GM12878 (cell line): Measurements from ENCODE around the gene TSPAN12.

Experiments
- CHD2 ChIP-seq: IDR thresholded peaks from 2 replicates; pipeline ENCODE4 v1.6.1; 2011; ENCODE audit warnings: low read depth, low read length, improper control_type of control experiment, borderline replicate concordance
- EP300 ChIP-seq, 2 experiments: fragments of 150-350 bp in 1 of 2; IDR thresholded peaks; 2 replicates each; pipeline ENCODE4 v1.6.1; 2011 to 2012; ENCODE audit warnings: low read depth in 2 of 2, low read length in 2 of 2, borderline replicate concordance in 1 of 2, improper control_type of control experiment in 1 of 2, inconsistent platforms in 1 of 2; ENCODE audit not compliant: control insufficient read depth in 1 of 2
- ETV6 ChIP-seq, 2 experiments: fragments of 450-650 bp in 1 of 2; IDR thresholded peaks in 1 of 2; conservative IDR thresholded peaks in 1 of 2; 2 replicates each; pipeline ENCODE4 v1.6.1; 2014; ENCODE audit warnings: antibody characterized with exemption in 1 of 2, borderline replicate concordance in 1 of 2, low read depth in 1 of 2, mild to moderate bottlenecking in 1 of 2, moderate library complexity in 1 of 2
- IKZF1 ChIP-seq: fragments of 450-650 bp; conservative IDR thresholded peaks from 2 replicates; pipeline ENCODE4 v1.6.1; 2017; ENCODE audit warnings: antibody characterized with exemption, mild to moderate bottlenecking
- IRF3 ChIP-seq: fragments of 450-650 bp; IDR thresholded peaks from 2 replicates; pipeline ENCODE4 v1.6.1; 2014; ENCODE audit warnings: mild to moderate bottlenecking
- KDM1A ChIP-seq: fragments of 200-600 bp; sonication (generic); IDR thresholded peaks from 2 replicates; pipeline ENCODE4 v1.6.1; 2016; ENCODE audit warnings: borderline replicate concordance
- MXI1 ChIP-seq: fragments of 150-350 bp; IDR thresholded peaks from 2 replicates; pipeline ENCODE4 v1.6.1; 2011; ENCODE audit warnings: low read depth, mild to moderate bottlenecking, inconsistent platforms, low read length, improper control_type of control experiment
- MYC ChIP-seq: IDR thresholded peaks from 2 replicates; pipeline ENCODE4 v1.6.1; 2011; ENCODE audit warnings: mild to moderate bottlenecking, low read length, moderate library complexity, inconsistent platforms; ENCODE audit not compliant: insufficient read depth, insufficient replicate concordance, insufficient read length, severe bottlenecking
- RAD51 ChIP-seq: fragments of 450-650 bp; IDR thresholded peaks from 2 replicates; pipeline ENCODE4 v1.6.1; 2016; ENCODE audit warnings: moderate library complexity, mild to moderate bottlenecking, inconsistent platforms
- RFX5 ChIP-seq: IDR thresholded peaks from 2 replicates; pipeline ENCODE4 v1.6.1; 2011; ENCODE audit warnings: low read depth, low read length, improper control_type of control experiment
- SMAD1 ChIP-seq: fragments of 450-650 bp; IDR thresholded peaks from 2 replicates; pipeline ENCODE4 v1.6.1; 2018; ENCODE audit warnings: mild to moderate bottlenecking, low read depth; ENCODE audit not compliant: partially characterized antibody
- YY1 ChIP-seq: IDR thresholded peaks from 2 replicates; pipeline ENCODE4 v1.6.1; 2011; ENCODE audit warnings: low read depth, mild to moderate bottlenecking, low read length
- ZNF217 ChIP-seq: fragments of 450-650 bp; IDR thresholded peaks from 2 replicates; pipeline ENCODE4 v1.6.1; 2017; ENCODE audit warnings: antibody characterized with exemption, mild to moderate bottlenecking

DNA sequence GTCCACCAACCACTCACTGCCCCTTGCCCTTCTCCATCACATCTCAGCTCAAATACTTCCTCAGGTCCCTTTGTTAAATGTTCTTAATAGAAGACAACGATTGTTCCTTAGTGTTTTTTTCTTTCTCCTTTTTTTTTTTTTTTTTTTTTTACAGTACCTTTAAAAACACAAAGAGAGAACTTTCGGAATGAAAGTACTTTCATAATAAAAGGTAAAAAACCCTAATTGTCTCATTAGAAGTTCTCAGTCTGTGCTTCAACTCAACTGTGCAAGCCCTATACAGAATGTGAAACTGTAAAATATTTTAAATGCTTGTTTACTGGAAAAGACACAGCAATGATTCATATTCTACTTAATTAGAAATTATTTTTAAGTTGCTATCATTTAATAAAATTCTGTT is 29.4 kb downstream of the TSPAN12 start:
- TF ChIP-seq SMAD1 (no peak), IRF3 (no peak), KDM1A (no peak), RAD51 (no peak), IKZF1 (no peak), ETV6 (conservative IDR thresholded peaks at IDR 0.05 in 1 of 2, IDR thresholded peaks at IDR 0.05 in 1 of 2; ENCODE audit: borderline replicate concordance in 1 of 2, low read depth in 1 of 2) (no peak), MYC (no peak), ZNF217 (no peak), RFX5 (no peak), YY1 (no peak), MXI1 (no peak), EP300 (IDR thresholded peaks at IDR 0.05; ENCODE audit: borderline replicate concordance in 1 of 2, control insufficient read depth in 1 of 2, low read depth in 2 of 2, low read length in 2 of 2) (peak; percentile 33 to 49; a peak in 1 of 4 replicates), CHD2 (no peak)
